Astrocyte of the spinal cord (primary cell): ENCODE data around the gene RPS27L.

Source experiments
- DNase-seq: peaks from one replicate; pipeline ENCODE4 v3.0.0; 2011; ENCODE audit warnings: low read depth, low spot score
- H3K4me3 ChIP-seq: 2 replicates; pipeline ENCODE4 v1.5.1; 2011; ENCODE audit warnings: low read depth, mild to moderate bottlenecking, low read length, moderate library complexity
- CTCF ChIP-seq: IDR thresholded peaks from 2 replicates; pipeline ENCODE4 v1.5.1; 2012; ENCODE audit warnings: low read depth, mild to moderate bottlenecking, low read length, inconsistent platforms
- in situ Hi-C: cut with HindIII; loops from 2 replicates; pipeline ENCODE4 v1.10.0; 2017; ENCODE audit warnings: low sequenced_read_pairs

Gene RPS27L

GRCh38 chr15:63187589-63188226 is 30.4 kb upstream of the RPS27L start:
- no peak for TF ChIP-seq CTCF
- H3K4me3 ChIP-seq: no peak overlapping the region
- DNase-seq: no peak
- in situ Hi-C loops: no loop called here

GRCh38 chr15:63186065-63186464 is 28.8 kb upstream of the RPS27L start:
- no peak overlapping the region for H3K4me3 ChIP-seq
- in situ Hi-C loops: no loop called here
- no peak for TF ChIP-seq CTCF
- peak; percentile 51 for DNase-seq

- TF ChIP-seq CTCF: no peak
- H3K4me3 ChIP-seq: no peak overlapping the region
- in situ Hi-C loops: no loop called here
- no peak for DNase-seq
Measured at GRCh38 chr15:63185206-63185605, 27.9 kb upstream of the RPS27L start.

- in situ Hi-C loops: no loop called here
- H3K4me3 ChIP-seq: no peak overlapping the region
- no peak for TF ChIP-seq CTCF
- DNase-seq: no peak
Measured at GRCh38 chr15:63181648-63182047, 24.4 kb upstream of the RPS27L start.

- in situ Hi-C loops: no loop called here
- no peak for TF ChIP-seq CTCF
- DNase-seq: no peak
- H3K4me3 ChIP-seq: no peak overlapping the region
Measured at GRCh38 chr15:63180746-63181145, 23.5 kb upstream of the RPS27L start.

- DNase-seq: no peak
- H3K4me3 ChIP-seq: no peak overlapping the region
- TF ChIP-seq CTCF: no peak
- in situ Hi-C loops: no loop called here
Measured at GRCh38 chr15:63178034-63178433, 20.8 kb upstream of the RPS27L start.

- in situ Hi-C loops: no loop called here
- TF ChIP-seq CTCF: no peak
- H3K4me3 ChIP-seq: no peak overlapping the region
- DNase-seq: no peak
Measured at GRCh38 chr15:63176302-63176701, 19.0 kb upstream of the RPS27L start.
